Glutamatergic neuron (in vitro differentiated cells): Measurements from ENCODE around the gene RNF26. TPM values are rescaled to one million over a fixed set of nuclear protein-coding genes. Genes with fewer than 3 reads are reported as not detected.
A peak's percentile ranks its signal among the peaks of the same experiment; 100 is the strongest.

ENCODE experiments used
- DNase-seq: peaks from one replicate; pipeline ENCODE4 v3.0.0; 2022
- H3K27ac Mint-ChIP-seq: one replicate; pipeline ENCODE4 v1.8.0; 2020; ENCODE audit warnings: mild to moderate bottlenecking, mixed read lengths, inconsistent platforms; ENCODE audit not compliant: unreplicated experiment
- H3K27me3 Mint-ChIP-seq: one replicate; pipeline ENCODE4 v1.8.0; 2020; ENCODE audit warnings: mild to moderate bottlenecking, moderate library complexity, mixed read lengths, inconsistent platforms; ENCODE audit not compliant: unreplicated experiment
- H3K36me3 Mint-ChIP-seq: one replicate; pipeline ENCODE4 v1.8.0; 2020; ENCODE audit warnings: mild to moderate bottlenecking, mixed read lengths, inconsistent platforms; ENCODE audit not compliant: unreplicated experiment
- H3K4me1 Mint-ChIP-seq: one replicate; pipeline ENCODE4 v1.8.0; 2020; ENCODE audit warnings: mild to moderate bottlenecking, low read depth, mixed read lengths, inconsistent platforms; ENCODE audit not compliant: unreplicated experiment
- H3K4me3 Mint-ChIP-seq: one replicate; pipeline ENCODE4 v1.8.0; 2020; ENCODE audit warnings: mild to moderate bottlenecking, mixed read lengths, inconsistent platforms; ENCODE audit not compliant: unreplicated experiment
- H3K9me3 Mint-ChIP-seq: one replicate; pipeline ENCODE4 v1.8.0; 2020; ENCODE audit warnings: mild to moderate bottlenecking, moderate library complexity, mixed read lengths, inconsistent platforms; ENCODE audit not compliant: unreplicated experiment
- CTCF ChIP-seq: fragments of 200-600 bp; sonication (generic); IDR thresholded peaks from one replicate; pipeline ENCODE4 v1.5.0; 2021; ENCODE audit not compliant: partially characterized antibody, unreplicated experiment
- total RNA-seq: library from RNA; stranded (reverse); fragmentation: NEBNext Ultra II Directional; extraction: Animal tissue kit (Norgen Biotek cat#: 25700); gene quantifications from one replicate; pipeline ENCODE4 v1.2.1, GENCODE V29; 2021; ENCODE audit not compliant: unreplicated experiment

RNF26 gene
- total RNA-seq, 1 donor from 2014 or later = 20.6 TPM

- TF ChIP-seq CTCF = no peak
- no peak for DNase-seq
- Mint-ChIP-seq H3K36me3 (no peaks in the 10 kb centered on the region), H3K4me1 (no peaks in the 10 kb centered on the region), H3K27me3 (peaks cover 9% of the 10 kb centered on the region), H3K27ac (no peak overlapping the region), H3K9me3 (peaks cover 4% of the 10 kb centered on the region), H3K4me3 (no peak overlapping the region)
Measured at GRCh38 chr11:119347242-119347641, 12.9 kb downstream of the RNF26 start.

- no peak for DNase-seq
- Mint-ChIP-seq H3K27ac (no peak overlapping the region), H3K4me3 (no peak overlapping the region), H3K36me3 (no peaks in the 10 kb centered on the region), H3K9me3 (peaks cover 5% of the 10 kb centered on the region), H3K27me3 (peaks cover 10% of the 10 kb centered on the region), H3K4me1 (peaks cover 4% of the 10 kb centered on the region)
- TF ChIP-seq CTCF = no peak
Measured at GRCh38 chr11:119347940-119348605, 13.7 kb downstream of the RNF26 start.

GRCh38 chr11:119350302-119350701 is 16.0 kb downstream of the RNF26 start:
- no peak for DNase-seq
- no peak for TF ChIP-seq CTCF
- Mint-ChIP-seq H3K4me3 (no peak overlapping the region), H3K27me3 (peaks cover 7% of the 10 kb centered on the region), H3K36me3 (no peaks in the 10 kb centered on the region), H3K27ac (no peak overlapping the region), H3K9me3 (peaks cover 5% of the 10 kb centered on the region), H3K4me1 (peaks cover 4% of the 10 kb centered on the region)

GRCh38 chr11:119351232-119351631 is 16.9 kb downstream of the RNF26 start:
- Mint-ChIP-seq H3K9me3 (peaks cover 4% of the 10 kb centered on the region), H3K36me3 (no peaks in the 10 kb centered on the region), H3K4me1 (peaks cover 4% of the 10 kb centered on the region), H3K4me3 (no peak overlapping the region), H3K27ac (no peak overlapping the region), H3K27me3 (peaks cover 7% of the 10 kb centered on the region)
- DNase-seq = no peak
- no peak for TF ChIP-seq CTCF

- Mint-ChIP-seq H3K27ac (no peak overlapping the region), H3K27me3 (peaks cover 9% of the 10 kb centered on the region), H3K4me1 (peaks cover 8% of the 10 kb centered on the region), H3K4me3 (peak overlapping the region; percentile 2), H3K36me3 (no peaks in the 10 kb centered on the region), H3K9me3 (peaks cover 5% of the 10 kb centered on the region)
- no peak for DNase-seq
- no peak for TF ChIP-seq CTCF
Measured at GRCh38 chr11:119352857-119353260, 18.5 kb downstream of the RNF26 start.
